Stimulated activated CD8-positive, alpha-beta memory T cell treated with anti-CD3 and anti-CD28 coated beads, Interleukin-2, amount 100 ng/mL, for 48 hours (primary cell): ENCODE measurements around the gene CLDN22.

Source experiments
- DNase-seq, 2 donors: peaks; one replicate each; pipeline ENCODE4 v3.0.0-alpha.2; 2020; ENCODE audit warnings: low read depth in 2 of 2

The CLDN22 gene

GRCh38 chr4:183320211-183321059, at the start of gene CLDN22:
CLDN22 (minus strand) TSS chr4:183320276; CDS start chr4:183320218, 58 bp downstream.
- DNase-seq = no peak

GRCh38 chr4:183369073-183369472, 49.0 kb upstream of the CLDN22 start:
- DNase-seq = no peak

GRCh38 chr4:183366206-183366835, 46.2 kb upstream of the CLDN22 start:
- no peak for DNase-seq

GRCh38 chr4:183364025-183364424, 43.9 kb upstream of the CLDN22 start:
- no peak for DNase-seq

- DNase-seq = no peak
These were observed 43.0 kb upstream of the CLDN22 start for GRCh38 chr4:183362916-183363542.

GRCh38 chr4:183362036-183362435, 42.0 kb upstream of the CLDN22 start:
- no peak for DNase-seq

- no peak for DNase-seq
These were observed 40.3 kb upstream of the CLDN22 start for GRCh38 chr4:183360161-183360919.

- no peak for DNase-seq
These were observed 38.2 kb upstream of the CLDN22 start for GRCh38 chr4:183358215-183358755.

GRCh38 chr4:183356931-183357675, 37.0 kb upstream of the CLDN22 start:
- no peak for DNase-seq

GRCh38 chr4:183356173-183356830, 36.2 kb upstream of the CLDN22 start:
- DNase-seq = no peak

- no peak for DNase-seq
These were observed 35.3 kb upstream of the CLDN22 start for GRCh38 chr4:183355405-183355804.

GRCh38 chr4:183354219-183354618, 34.1 kb upstream of the CLDN22 start:
- DNase-seq = no peak

GRCh38 chr4:183353557-183353956, 33.5 kb upstream of the CLDN22 start:
- DNase-seq = no peak

GRCh38 chr4:183352546-183352945, 32.5 kb upstream of the CLDN22 start:
- DNase-seq = no peak

- no peak for DNase-seq
These were observed 30.4 kb upstream of the CLDN22 start for GRCh38 chr4:183350317-183351071.

GRCh38 chr4:183349673-183350072, 29.6 kb upstream of the CLDN22 start:
- DNase-seq = no peak

- DNase-seq = peak in 1 of 2 donors; percentile 28
These were observed 28.9 kb upstream of the CLDN22 start for GRCh38 chr4:183348706-183349659.

GRCh38 chr4:183348136-183348535, 28.1 kb upstream of the CLDN22 start:
- DNase-seq = no peak

GRCh38 chr4:183347566-183347965, 27.5 kb upstream of the CLDN22 start:
- DNase-seq = no peak
